Measurements from ENCODE around the gene LAG3.

The LAG3 gene

DNA sequence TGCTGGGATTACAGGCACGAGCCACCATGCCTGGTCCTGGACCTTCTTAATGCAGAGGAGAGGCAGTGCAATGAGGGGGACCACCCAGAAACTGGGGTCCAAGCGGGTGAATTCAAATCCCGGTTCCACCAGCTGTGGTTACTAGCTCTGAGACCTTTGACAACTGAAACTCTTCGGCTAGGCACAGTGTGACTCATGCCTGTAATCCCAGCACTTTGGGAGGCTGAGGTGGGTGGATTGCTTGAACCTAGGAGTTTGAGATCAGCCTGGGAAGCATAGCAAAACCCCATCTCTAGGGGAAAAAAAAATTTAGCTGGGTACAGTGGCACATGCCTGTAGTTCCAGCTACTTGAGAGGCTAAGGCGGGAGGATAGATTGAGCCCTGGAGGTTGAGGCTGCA is 12.0 kb downstream of the LAG3 start:
- H3K9ac ChIP-seq (ENCODE audit: low read depth, low read length, poor library complexity, severe bottlenecking): no peak overlapping the region
- no peak overlapping the region for H3K4me3 ChIP-seq (ENCODE audit: low read length, poor library complexity, severe bottlenecking)
- no peaks in the 10 kb centered on the region for H3K9me3 ChIP-seq (ENCODE audit: insufficient read depth, low read depth, low read length)
- no peaks in the 10 kb centered on the region for H4K20me1 ChIP-seq (ENCODE audit: insufficient read depth, low read length, poor library complexity, severe bottlenecking)
- H3K36me3 ChIP-seq (ENCODE audit: insufficient read depth, low read length): no peaks in the 10 kb centered on the region
- no peak overlapping the region for H3K4me2 ChIP-seq (ENCODE audit: low read depth, low read length, poor library complexity, severe bottlenecking)
- TF ChIP-seq, protein P1, sequence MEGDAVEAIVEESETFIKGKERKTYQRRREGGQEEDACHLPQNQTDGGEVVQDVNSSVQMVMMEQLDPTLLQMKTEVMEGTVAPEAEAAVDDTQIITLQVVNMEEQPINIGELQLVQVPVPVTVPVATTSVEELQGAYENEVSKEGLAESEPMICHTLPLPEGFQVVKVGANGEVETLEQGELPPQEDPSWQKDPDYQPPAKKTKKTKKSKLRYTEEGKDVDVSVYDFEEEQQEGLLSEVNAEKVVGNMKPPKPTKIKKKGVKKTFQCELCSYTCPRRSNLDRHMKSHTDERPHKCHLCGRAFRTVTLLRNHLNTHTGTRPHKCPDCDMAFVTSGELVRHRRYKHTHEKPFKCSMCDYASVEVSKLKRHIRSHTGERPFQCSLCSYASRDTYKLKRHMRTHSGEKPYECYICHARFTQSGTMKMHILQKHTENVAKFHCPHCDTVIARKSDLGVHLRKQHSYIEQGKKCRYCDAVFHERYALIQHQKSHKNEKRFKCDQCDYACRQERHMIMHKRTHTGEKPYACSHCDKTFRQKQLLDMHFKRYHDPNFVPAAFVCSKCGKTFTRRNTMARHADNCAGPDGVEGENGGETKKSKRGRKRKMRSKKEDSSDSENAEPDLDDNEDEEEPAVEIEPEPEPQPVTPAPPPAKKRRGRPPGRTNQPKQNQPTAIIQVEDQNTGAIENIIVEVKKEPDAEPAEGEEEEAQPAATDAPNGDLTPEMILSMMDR (conservative IDR thresholded peaks at IDR 0.05; ENCODE audit: low read length): no peak
- no peak for TF ChIP-seq EZH2phosphoT487 (IDR thresholded peaks at IDR 0.05; ENCODE audit: borderline replicate concordance)
- no peaks in the 10 kb centered on the region for H3K9me2 ChIP-seq (replicated peaks; ENCODE audit: low read depth, low read length)
- no peaks in the 10 kb centered on the region for H3K79me2 ChIP-seq (ENCODE audit: insufficient read depth, low read length)
- no peak overlapping the region for H2AFZ ChIP-seq (ENCODE audit: low read length)
- H3K4me1 ChIP-seq (ENCODE audit: insufficient read depth, low read length, poor library complexity, severe bottlenecking): peaks cover 13% of the 10 kb centered on the region
- H3F3A ChIP-seq (ENCODE audit: low read depth): no peaks in the 10 kb centered on the region
- H3K27me3 ChIP-seq (ENCODE audit: insufficient read depth, low read length, poor library complexity, severe bottlenecking): no peaks in the 10 kb centered on the region

DNA sequence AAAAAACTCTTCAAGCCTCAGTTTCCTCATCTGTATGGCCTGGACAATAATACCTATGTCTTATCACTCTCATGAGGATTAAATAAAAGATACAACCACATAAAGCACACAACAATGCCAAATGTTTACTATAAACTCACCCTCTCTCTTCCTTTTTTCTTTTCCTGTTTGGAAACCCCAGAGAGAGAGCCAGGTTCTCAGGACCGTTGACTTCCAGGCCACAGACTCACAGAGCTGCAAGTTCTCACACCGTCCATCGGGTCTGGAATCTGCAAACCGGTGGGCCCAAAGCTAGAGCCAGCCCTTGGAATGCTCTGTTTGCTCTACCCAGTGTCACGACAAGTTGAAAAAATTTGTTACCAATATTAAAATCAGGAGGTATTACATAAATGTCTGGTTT is 12.4 kb downstream of the LAG3 start:
- Histone ChIP-seq H3K9me2 (replicated peaks; ENCODE audit: low read depth, low read length) (no peaks in the 10 kb centered on the region), H3K36me3 (ENCODE audit: insufficient read depth, low read length) (no peaks in the 10 kb centered on the region), H2AFZ (ENCODE audit: low read length) (no peak overlapping the region), H3K4me1 (ENCODE audit: insufficient read depth, low read length, poor library complexity, severe bottlenecking) (peaks cover 15% of the 10 kb centered on the region), H3K9me3 (ENCODE audit: insufficient read depth, low read depth, low read length) (no peaks in the 10 kb centered on the region), H3K4me3 (ENCODE audit: low read length, poor library complexity, severe bottlenecking) (no peak overlapping the region), H3F3A (ENCODE audit: low read depth) (no peaks in the 10 kb centered on the region), H3K27me3 (ENCODE audit: insufficient read depth, low read length, poor library complexity, severe bottlenecking) (no peaks in the 10 kb centered on the region), H4K20me1 (ENCODE audit: insufficient read depth, low read length, poor library complexity, severe bottlenecking) (no peaks in the 10 kb centered on the region), H3K9ac (ENCODE audit: low read depth, low read length, poor library complexity, severe bottlenecking) (no peak overlapping the region), H3K79me2 (ENCODE audit: insufficient read depth, low read length) (no peaks in the 10 kb centered on the region), H3K4me2 (ENCODE audit: low read depth, low read length, poor library complexity, severe bottlenecking) (no peak overlapping the region)
- no peak for TF ChIP-seq EZH2phosphoT487 (IDR thresholded peaks at IDR 0.05; ENCODE audit: borderline replicate concordance)
- TF ChIP-seq, protein P1 (conservative IDR thresholded peaks at IDR 0.05; ENCODE audit: low read length): no peak

DNA sequence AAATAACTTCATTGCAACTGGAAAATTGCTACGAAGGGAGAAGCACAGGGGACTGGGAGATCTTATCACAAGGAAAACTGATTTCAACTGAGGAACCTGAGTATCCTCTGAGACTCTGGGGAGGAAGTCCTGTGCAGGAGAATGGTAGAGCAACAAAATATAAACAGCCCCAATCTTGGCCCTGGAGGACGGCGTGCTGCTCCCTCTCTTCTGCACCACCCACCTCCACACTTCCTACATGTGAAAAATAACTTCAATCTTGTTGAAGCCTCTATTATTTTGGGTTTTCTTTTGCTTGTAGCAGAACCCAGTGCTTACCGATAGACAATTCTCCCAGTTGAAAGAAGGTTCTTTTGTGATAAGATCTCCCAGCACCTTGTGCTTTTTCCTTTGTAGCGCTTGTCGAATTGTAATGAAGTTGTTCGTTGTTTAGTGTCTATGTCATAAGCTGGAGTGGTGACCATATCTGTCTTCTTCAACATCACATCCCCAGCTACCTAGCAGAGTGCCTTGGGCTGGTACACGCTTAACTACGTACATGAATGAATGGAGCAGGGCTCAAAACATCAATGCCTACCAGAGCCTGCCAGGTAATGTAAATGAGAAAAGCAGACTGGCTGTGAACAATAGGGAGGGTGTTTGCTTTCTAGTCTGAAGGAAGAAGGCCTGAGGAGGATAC is 14.2 kb downstream of the LAG3 start:
- H4K20me1 ChIP-seq (ENCODE audit: insufficient read depth, low read length, poor library complexity, severe bottlenecking): no peaks in the 10 kb centered on the region
- H2AFZ ChIP-seq (ENCODE audit: low read length): peak overlapping the region; percentile 69
- H3F3A ChIP-seq (ENCODE audit: low read depth): no peaks in the 10 kb centered on the region
- no peak for TF ChIP-seq EZH2phosphoT487 (IDR thresholded peaks at IDR 0.05; ENCODE audit: borderline replicate concordance)
- TF ChIP-seq, protein P1 (conservative IDR thresholded peaks at IDR 0.05; ENCODE audit: low read length): no peak
- H3K4me3 ChIP-seq (ENCODE audit: low read length, poor library complexity, severe bottlenecking): no peak overlapping the region
- H3K9ac ChIP-seq (ENCODE audit: low read depth, low read length, poor library complexity, severe bottlenecking): no peak overlapping the region
- no peaks in the 10 kb centered on the region for H3K27me3 ChIP-seq (ENCODE audit: insufficient read depth, low read length, poor library complexity, severe bottlenecking)
- H3K9me2 ChIP-seq (replicated peaks; ENCODE audit: low read depth, low read length): no peaks in the 10 kb centered on the region
- no peaks in the 10 kb centered on the region for H3K79me2 ChIP-seq (ENCODE audit: insufficient read depth, low read length)
- peaks cover 15% of the 10 kb centered on the region for H3K4me1 ChIP-seq (ENCODE audit: insufficient read depth, low read length, poor library complexity, severe bottlenecking)
- H3K9me3 ChIP-seq (ENCODE audit: insufficient read depth, low read depth, low read length): no peaks in the 10 kb centered on the region
- no peaks in the 10 kb centered on the region for H3K36me3 ChIP-seq (ENCODE audit: insufficient read depth, low read length)
- no peak overlapping the region for H3K4me2 ChIP-seq (ENCODE audit: low read depth, low read length, poor library complexity, severe bottlenecking)

Data from Loucy (cell line).